ENCODE results near the gene LTA4H. TPM values are rescaled to one million over a fixed set of nuclear protein-coding genes. Genes with fewer than 3 reads are reported as not detected.
"Not testable (repeated sequence)": the region's sequence is repeated elsewhere in the genome, so short reads cannot be mapped to it uniquely, and the experiment has no call there.

Gene LTA4H
- total RNA-seq, 1 experiment from 2014 or later = 51.8 TPM

- H3K27ac ChIP-seq (ENCODE audit: low read depth, low read length, poor library complexity, severe bottlenecking) = no peak overlapping the region
- ChIA-PET POLR2A (ENCODE audit: low non-redundant PET) (no interaction called here), CTCF (no interaction called here)
- no peaks in the 10 kb centered on the region for H3K36me3 ChIP-seq (ENCODE audit: insufficient read depth, low read length, poor library complexity, severe bottlenecking)
- no peak for TF ChIP-seq EZH2 (IDR thresholded peaks at IDR 0.05; ENCODE audit: borderline replicate concordance, low read depth, low read length, poor library complexity, severe bottlenecking)
- peak; percentile 27 for DNase-seq (ENCODE audit: low spot score)
- no peaks in the 10 kb centered on the region for H3K4me1 ChIP-seq (ENCODE audit: insufficient read depth, low read length, poor library complexity, severe bottlenecking)
- intact Hi-C loops (cut with micrococcal nuclease; ENCODE audit: unreplicated experiment) = no loop called here
- H3K4me3 ChIP-seq (ENCODE audit: low read depth, low read length, poor library complexity, severe bottlenecking) = no peak overlapping the region
- no peaks in the 10 kb centered on the region for H3K27me3 ChIP-seq (replicated peaks; ENCODE audit: insufficient read depth, low read depth, low read length, poor library complexity)
- BruUV-seq (replicated peaks) = no TSS peak
- H3K9me3 ChIP-seq (ENCODE audit: low read depth, low read length, poor library complexity, severe bottlenecking) = no peaks in the 10 kb centered on the region
Observed at GRCh38 chr12:96069511-96070231, 34.3 kb upstream of the LTA4H start.

GRCh38 chr12:96068636-96069035 lies 33.2 kb upstream of the LTA4H start:
- Histone ChIP-seq H3K4me3 (ENCODE audit: low read depth, low read length, poor library complexity, severe bottlenecking) (no peak overlapping the region), H3K27me3 (replicated peaks; ENCODE audit: insufficient read depth, low read depth, low read length, poor library complexity) (no peaks in the 10 kb centered on the region), H3K36me3 (ENCODE audit: insufficient read depth, low read length, poor library complexity, severe bottlenecking) (no peaks in the 10 kb centered on the region), H3K27ac (ENCODE audit: low read depth, low read length, poor library complexity, severe bottlenecking) (no peak overlapping the region), H3K9me3 (ENCODE audit: low read depth, low read length, poor library complexity, severe bottlenecking) (no peaks in the 10 kb centered on the region), H3K4me1 (ENCODE audit: insufficient read depth, low read length, poor library complexity, severe bottlenecking) (no peaks in the 10 kb centered on the region)
- ChIA-PET CTCF (no interaction called here), POLR2A (ENCODE audit: low non-redundant PET) (no interaction called here)
- no peak for TF ChIP-seq EZH2 (IDR thresholded peaks at IDR 0.05; ENCODE audit: borderline replicate concordance, low read depth, low read length, poor library complexity, severe bottlenecking)
- no peak for TF ChIP-seq CTCF (conservative IDR thresholded peaks at IDR 0.05; ENCODE audit: low read depth, low read length)
- intact Hi-C loops (cut with micrococcal nuclease; ENCODE audit: unreplicated experiment) = no loop called here
- DNase-seq (ENCODE audit: low spot score) = no peak
- BruUV-seq (replicated peaks) = no TSS peak

- Histone ChIP-seq H3K27me3 (replicated peaks; ENCODE audit: insufficient read depth, low read depth, low read length, poor library complexity) (no peaks in the 10 kb centered on the region), H3K4me3 (ENCODE audit: low read depth, low read length, poor library complexity, severe bottlenecking) (no peak overlapping the region), H3K36me3 (ENCODE audit: insufficient read depth, low read length, poor library complexity, severe bottlenecking) (no peaks in the 10 kb centered on the region), H3K27ac (ENCODE audit: low read depth, low read length, poor library complexity, severe bottlenecking) (no peak overlapping the region), H3K9me3 (ENCODE audit: low read depth, low read length, poor library complexity, severe bottlenecking) (no peaks in the 10 kb centered on the region), H3K4me1 (ENCODE audit: insufficient read depth, low read length, poor library complexity, severe bottlenecking) (no peaks in the 10 kb centered on the region)
- no TSS peak for BruUV-seq (replicated peaks)
- DNase-seq (ENCODE audit: low spot score) = no peak
- TF ChIP-seq EZH2 (IDR thresholded peaks at IDR 0.05; ENCODE audit: borderline replicate concordance, low read depth, low read length, poor library complexity, severe bottlenecking) (no peak), CTCF (conservative IDR thresholded peaks at IDR 0.05; ENCODE audit: low read depth, low read length) (no peak)
- intact Hi-C loops (cut with micrococcal nuclease; ENCODE audit: unreplicated experiment) = no loop called here
- CTCF ChIA-PET = no interaction called here
- POLR2A ChIA-PET (ENCODE audit: low non-redundant PET) = interaction anchor here (0.6 kb wide), 1 partner anchor 60 kb away, joined by 5 read pairs; no protein-coding TSS in a partner anchor
Observed at GRCh38 chr12:96068111-96068510, 32.7 kb upstream of the LTA4H start.

- intact Hi-C loops (cut with micrococcal nuclease; ENCODE audit: unreplicated experiment); H3K4me3 ChIP-seq (ENCODE audit: low read depth, low read length, poor library complexity, severe bottlenecking); H3K4me1 ChIP-seq (ENCODE audit: insufficient read depth, low read length, poor library complexity, severe bottlenecking); H3K36me3 ChIP-seq (ENCODE audit: insufficient read depth, low read length, poor library complexity, severe bottlenecking); H3K9me3 ChIP-seq (ENCODE audit: low read depth, low read length, poor library complexity, severe bottlenecking); CTCF ChIA-PET; H3K27me3 ChIP-seq (replicated peaks; ENCODE audit: insufficient read depth, low read depth, low read length, poor library complexity); DNase-seq (ENCODE audit: low spot score); H3K27ac ChIP-seq (ENCODE audit: low read depth, low read length, poor library complexity, severe bottlenecking); BruUV-seq (replicated peaks): not testable (repeated sequence)
- POLR2A ChIA-PET (ENCODE audit: low non-redundant PET) = interaction anchor here (0.7 kb wide), 1 partner anchor 333 kb away, joined by 3 read pairs; no protein-coding TSS in a partner anchor
Observed at GRCh38 chr12:96065776-96066175, 30.4 kb upstream of the LTA4H start.

All from A673 (cell line).